RCC 7860 (cell line): ENCODE data around the gene LIPI.
"Not testable (repeated sequence)": the region's sequence is repeated elsewhere in the genome, so short reads cannot be mapped to it uniquely, and the experiment has no call there.

Source experiments
- DNase-seq: peaks from one replicate; pipeline ENCODE4 v3.0.0-alpha.2; 2015; ENCODE audit warnings: low spot score
- FAIRE-seq: peaks from 2 replicates; lab custom pipeline; 2012; peaks lifted over from hg19 to GRCh38; lab: Jason Lieb, UNC

LIPI gene

DNA sequence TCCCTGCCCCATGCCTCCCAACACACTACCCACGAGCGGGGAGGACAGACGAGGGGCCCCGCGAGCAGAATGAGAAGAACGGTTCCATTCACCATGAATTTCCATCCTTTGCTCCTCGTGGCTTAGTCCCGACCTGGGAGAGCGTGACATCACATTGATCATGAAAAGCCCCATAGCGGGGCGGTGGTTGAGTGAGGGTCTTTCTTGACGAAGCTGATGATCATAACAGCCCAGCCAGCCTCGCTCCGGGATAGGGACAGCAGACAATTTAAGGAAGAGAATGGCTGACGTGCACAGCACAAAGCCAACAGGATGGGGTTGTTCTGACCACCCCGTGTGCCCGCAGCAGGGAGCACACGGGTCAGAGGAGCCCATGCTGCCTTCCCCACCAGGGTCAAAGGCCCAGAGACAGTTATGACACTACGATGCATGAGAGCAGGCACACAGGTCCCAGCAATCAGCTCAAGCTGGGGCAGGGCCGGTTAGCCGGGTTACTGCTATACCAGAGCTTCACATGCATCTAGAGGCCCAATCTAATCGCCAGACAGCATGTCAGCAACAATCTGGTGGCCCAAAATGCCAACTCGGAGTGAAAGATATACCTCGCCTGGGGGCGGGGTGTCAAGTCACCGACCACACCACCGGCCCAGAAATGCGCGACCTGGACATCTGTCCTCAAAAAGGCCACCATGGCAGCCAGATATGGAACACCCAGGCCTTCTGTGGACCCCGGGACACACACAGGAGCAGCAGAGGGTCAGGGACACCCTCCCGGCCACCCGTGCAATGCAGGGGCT lies 135.2 kb downstream of the LIPI start:
- DNase-seq (no peak), FAIRE-seq (no peak)

DNA sequence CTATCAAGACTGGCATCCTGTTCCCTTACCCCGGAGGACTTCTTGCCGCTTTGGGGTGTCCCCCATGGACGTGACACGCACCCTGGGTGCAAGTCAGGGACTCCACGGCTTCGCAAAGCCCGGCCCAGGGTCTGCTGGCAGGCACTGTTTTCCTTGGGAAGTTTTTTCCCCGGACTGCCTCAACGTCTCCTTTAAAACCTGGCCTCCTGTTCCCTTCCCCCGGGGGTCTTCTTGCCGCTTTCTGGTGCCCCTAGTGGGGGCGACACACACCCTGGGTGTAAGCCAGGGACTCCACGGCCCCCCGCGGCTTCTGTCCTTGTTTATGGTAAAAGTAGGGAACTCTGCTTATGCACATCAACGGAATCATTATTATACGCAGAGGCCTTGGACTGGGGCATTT lies 136.6 kb downstream of the LIPI start:
- FAIRE-seq (no peak), DNase-seq (no peak)

DNA sequence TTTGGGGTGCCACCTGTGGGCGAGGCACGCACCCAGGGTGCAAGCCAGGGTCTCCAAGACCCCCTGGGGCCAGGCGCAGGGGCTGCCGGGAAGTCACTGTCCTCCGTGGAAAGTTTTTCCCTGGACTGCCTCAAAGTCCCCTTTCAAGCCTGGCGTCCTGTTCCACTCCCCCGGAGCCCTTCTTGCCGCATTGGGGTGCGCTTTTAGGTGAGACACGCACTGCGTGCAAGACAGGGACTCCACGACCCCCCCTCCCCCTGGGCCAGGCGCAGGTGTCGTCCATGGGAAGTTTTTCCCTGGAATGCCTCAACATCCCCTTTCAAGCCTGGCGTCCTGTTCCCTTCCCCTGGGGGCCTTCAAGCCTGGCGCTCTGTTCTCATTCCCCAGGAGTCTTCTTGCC lies 137.1 kb downstream of the LIPI start:
- DNase-seq (no peak), FAIRE-seq (no peak)

DNA sequence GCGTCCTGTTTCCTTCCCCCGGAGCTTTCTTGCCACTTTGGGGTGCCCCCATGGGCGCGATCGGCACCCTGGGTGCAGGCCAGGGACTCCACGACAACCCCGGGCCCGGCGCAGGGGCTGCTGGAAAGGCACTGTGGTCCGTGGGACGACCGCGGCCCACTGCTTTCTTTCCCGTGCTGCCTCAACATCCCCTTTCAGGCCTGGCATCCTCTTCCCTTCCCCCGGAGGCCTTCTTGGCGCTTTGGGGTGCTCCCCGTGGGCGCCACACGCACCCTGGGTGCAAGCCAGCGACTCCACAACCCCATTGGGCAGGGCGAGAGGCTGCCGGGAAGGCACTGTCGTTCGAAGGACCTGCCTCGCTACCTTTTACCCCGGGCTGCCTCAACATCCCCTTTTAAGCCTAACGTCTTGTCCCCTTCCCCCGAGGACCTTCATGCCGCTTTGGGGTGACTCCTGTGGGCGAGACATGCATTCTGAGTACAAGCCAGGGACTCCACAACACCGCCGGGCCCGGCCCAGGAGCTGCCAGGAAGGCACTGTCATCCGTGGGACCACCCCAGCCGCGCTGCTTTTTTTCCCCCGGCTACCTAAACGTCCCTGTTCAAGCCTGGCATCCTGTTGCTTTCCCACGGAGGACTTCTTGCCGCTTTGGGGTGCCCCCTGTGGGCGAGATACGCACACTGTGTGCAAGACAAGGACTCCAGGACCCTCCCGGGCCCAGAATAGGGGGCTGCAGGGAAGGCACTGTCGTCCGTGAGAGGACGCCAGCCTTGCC lies 137.8 kb downstream of the LIPI start:
- DNase-seq (no peak), FAIRE-seq (no peak)

DNA sequence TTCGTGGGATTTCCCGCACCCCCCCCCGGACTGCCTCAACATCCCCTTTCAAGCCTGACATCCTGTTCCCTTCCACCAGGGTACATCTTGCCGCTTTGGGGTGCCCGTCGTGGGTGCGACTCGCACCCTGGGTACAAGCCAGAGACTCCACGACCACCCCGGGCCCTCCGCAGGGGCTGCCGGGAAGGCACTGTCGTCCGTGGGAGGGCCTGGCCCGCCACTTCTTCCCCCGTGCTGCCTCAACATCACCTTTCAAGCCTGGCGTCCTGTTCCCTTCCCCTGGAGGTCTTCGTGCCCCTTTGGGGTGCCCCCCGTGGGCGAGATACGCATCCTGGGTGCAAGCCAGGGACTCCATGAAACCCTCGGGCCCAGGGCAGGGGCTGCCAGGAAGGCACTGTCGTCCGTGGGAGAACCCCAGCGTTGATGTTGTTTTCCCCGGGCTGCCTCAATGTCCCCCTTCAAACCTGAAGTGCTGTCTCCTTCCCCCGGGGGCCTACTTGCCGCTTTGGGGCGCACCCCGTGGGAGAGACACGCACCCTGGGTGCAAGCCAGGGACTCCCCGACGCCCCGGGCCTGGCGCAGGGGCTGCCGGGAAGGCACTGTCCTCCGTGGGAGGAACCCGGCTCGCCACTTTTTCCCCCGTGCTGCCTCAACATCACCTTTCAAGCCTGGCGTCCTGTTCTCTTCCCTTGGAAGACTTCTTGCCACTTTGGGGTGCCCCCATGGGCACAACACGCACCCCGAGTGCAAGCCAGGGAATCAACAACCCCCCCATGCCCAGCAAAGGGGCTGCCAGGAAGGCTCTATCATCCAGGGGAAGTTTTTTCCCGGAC lies 138.6 kb downstream of the LIPI start:
- DNase-seq, result no peak
- FAIRE-seq, result no peak

DNA sequence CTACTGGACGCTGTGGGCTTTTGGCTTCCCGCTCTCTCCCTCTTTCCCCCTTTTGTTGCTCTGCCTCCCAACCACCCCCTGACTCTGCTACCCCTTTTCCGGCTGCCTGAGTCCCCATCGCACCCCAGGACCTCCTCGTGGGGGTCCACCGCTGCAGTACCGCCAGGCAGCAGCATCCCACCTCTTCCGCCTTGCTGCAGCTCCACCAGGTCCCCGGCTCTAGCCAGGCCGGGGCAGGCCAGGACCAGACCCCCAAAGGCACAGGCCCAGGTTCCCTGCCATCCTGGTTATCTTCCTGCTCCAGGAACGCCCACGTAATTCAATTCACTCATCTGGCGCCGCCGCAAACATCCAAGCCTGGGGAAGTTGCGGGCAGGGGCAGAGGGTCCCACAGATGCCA lies 139.8 kb downstream of the LIPI start:
- DNase-seq (no peak), FAIRE-seq (no peak)

DNA sequence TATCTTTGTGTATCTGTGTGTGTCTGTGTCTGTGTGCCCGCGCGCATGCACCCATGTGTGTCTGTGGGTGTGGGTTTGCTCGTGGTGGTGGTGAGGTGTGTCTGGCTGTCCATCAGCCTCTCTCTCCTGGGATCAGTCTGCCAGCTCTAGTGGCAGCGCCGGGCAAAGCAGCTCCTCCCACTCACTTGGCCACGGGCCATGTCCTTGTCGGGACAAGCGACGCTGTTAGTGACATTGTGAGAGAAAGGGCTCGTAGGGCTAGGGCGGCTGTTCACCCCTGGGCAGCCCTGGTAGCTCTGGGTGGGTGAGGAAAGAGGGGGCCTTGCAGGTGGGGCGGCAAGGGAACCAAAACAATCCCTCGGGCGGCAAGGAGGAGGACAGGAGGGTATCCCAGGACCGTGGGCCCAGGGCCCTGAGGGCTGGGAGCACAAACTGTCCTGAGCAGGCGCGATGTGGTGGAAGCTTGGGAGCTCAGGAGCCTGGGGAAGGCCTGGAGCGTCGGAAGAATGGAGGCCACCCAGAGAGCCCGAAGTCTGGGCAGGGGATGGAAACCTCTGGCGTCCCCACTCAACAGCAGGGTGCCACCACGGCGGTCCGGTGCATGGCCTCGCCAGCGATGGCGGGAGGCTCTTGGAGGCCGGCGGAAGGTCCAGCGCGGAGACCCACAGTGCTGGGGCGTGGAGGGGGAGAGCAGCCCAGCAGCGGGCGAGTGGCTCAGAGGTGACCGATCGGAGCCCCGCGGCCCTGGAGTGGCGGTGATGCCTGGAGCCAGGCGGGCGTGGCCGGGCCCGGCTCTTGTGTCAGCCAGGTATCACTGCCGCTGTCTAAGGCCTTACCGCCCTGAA lies 140.5 kb downstream of the LIPI start:
- FAIRE-seq, result no peak
- no peak for DNase-seq

DNA sequence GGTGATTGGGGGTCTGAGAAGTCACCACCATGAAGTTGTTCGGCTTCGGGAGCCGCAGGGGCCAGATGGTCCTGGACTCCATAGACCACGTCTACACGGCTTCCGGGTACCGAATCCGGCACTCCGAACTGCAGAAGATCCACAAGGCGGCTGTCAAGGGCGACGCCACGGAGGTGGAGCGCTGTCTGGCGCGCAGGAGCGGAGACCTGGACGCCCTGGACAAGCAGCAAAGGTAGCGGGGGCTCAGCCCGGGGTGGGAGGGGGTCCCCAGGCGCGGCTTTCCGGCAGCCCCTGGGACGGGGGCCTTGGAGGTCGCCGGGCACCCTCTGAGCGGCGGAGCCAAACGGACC lies 146.5 kb downstream of the LIPI start:
- DNase-seq (peak; percentile 20), FAIRE-seq (no peak)

DNA sequence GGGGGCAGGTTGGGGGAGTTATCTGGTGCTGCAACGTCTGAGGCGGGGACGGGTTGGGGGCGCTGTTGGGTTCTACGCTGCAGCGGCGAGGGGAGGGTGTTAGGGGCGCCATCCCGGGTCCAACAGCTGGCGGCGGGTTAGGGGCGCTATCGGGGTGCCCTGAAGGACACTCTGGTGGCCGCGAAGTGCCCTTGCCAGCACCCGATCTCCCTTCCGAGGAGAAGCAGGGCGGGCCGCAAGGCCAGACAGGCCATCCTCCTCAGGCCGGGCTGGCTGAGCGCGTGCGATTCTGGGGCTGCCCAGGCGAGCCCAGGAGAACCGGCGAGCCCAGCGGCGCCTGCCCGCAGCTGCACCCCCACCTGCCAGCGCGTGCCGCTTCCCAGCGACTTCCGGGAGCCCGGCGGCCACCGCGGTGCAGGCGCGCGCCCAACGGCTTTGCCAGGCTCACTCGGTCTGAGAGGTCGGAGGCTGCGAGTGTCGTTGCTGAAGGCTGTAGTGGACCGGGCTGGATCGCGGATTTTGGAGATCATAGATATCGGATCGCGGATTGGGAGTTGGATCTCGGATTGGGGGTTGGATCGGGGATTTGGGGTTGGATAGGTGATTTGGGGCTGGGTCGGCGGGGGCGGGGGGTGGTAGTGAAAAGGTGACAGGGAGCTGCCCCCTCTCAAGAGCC lies 147.0 kb downstream of the LIPI start:
- peak; percentile 21 for DNase-seq
- not testable (repeated sequence) for FAIRE-seq

DNA sequence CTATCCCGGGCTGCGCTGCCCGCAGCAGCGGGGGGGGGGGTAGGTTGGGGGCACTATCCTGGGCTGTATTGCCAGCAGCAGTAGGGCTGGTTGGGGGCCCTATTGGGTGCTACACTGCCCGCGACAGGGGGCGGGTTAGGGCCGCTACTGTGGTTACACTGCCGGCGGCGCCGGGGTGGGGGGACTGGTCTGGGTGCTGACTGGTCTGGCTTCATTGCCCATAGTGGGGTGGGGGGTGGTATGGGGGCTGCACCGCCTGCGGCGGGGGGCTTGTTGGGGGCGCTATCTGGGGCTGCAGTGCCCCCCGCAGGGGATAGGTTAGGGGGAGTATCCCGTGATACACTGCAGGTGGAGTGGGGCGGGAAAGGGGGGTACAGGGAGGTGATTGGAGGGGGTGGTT lies 148.1 kb downstream of the LIPI start:
- FAIRE-seq, DNase-seq: not testable (repeated sequence)

DNA sequence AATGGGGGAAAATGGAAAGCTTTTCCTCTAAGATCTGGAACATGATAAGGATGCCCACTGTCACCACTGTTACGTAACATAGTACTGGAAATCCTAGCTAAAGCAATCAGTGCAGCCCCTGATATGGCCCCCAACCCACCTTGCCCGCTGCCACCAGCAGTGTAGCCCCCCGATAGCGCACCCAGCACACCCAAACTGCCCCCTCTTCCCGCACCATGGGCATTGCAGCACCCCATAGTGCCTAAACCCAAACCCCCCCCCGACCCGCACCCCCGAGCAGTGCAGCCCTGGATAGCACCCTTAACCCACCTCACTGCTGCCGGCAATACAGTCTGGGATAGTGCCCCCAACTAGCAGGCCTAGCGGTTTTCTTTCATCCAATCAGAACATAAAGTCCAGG lies 148.9 kb downstream of the LIPI start:
- DNase-seq, FAIRE-seq: not testable (repeated sequence)

DNA sequence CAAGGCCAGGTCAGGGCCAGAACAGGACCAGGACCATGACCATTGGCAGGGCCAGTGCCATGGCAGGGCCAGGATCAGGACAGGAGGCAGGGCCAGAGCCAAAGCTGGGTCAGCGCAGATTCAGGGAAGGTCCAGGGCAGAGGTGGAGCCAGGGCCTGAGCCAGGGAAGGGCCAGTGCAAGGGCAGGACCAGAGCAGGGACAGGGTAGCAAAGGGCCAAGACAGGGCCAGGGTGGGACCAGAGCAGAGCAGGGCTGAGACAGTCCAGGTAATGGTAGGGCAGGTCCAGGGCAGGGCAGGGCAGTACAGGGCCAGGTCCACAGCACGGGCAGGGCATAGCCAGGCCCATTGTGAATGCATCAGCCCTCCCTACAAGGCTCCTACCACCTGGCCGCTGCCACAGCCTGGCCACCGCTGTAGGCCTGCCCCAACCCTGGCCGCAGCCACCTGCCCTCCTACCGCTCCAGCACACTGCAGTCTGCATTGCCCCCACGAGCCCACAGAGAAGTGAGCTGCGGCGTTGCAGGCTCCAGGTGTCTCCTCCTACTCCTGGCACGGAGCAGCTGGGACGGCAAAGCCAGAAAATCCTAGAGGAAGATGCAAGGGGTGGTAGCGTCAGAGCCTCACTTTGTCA lies 151.6 kb downstream of the LIPI start:
- not testable (repeated sequence) for FAIRE-seq

More for the DNA sequence above, 151.6 kb downstream of the LIPI start:
- not testable (repeated sequence) for DNase-seq
